Measurements from ENCODE around the gene RPS3. TPM values are rescaled to one million over a fixed set of nuclear protein-coding genes. Genes with fewer than 3 reads are reported as not detected.

The RPS3 gene
- polyA plus RNA-seq, 3 donors, result 1,248 to 1,563 (median 1,448) TPM

GRCh38 chr11:75443043-75443442, 43.7 kb downstream of the RPS3 start:
- peaks cover 0 to 4% (median 3%) of the 10 kb centered on the region in 3 donors for H3K27me3 Mint-ChIP-seq (ENCODE audit: low read depth in 3 of 3)
- no peaks in the 10 kb centered on the region for H3K9me3 ChIP-seq (replicated peaks in 1 of 2; ENCODE audit: control insufficient read depth in 1 of 2, insufficient read depth in 1 of 2, low read length in 2 of 2)
- no peak for TF ChIP-seq CTCF (IDR thresholded peaks at IDR 0.05)
- H3K27ac ChIP-seq (ENCODE audit: low read depth in 1 of 2, low read length in 2 of 2), result no peak overlapping the region
- H2AFZ ChIP-seq (ENCODE audit: insufficient read depth, low read depth, low read length, poor library complexity, severe bottlenecking), result no peak overlapping the region
- no peak overlapping the region for H3K9ac ChIP-seq (ENCODE audit: insufficient read depth, low read length, poor library complexity, severe bottlenecking)
- no peak for DNase-seq
- H3K4me3 ChIP-seq (replicated peaks in 1 of 3; ENCODE audit: low read depth in 2 of 3, low read length in 3 of 3), result no peak overlapping the region
- no peaks in the 10 kb centered on the region for H3K4me1 ChIP-seq (ENCODE audit: control insufficient read depth in 1 of 2, insufficient read depth in 2 of 2, low read length in 2 of 2)
- no peaks in the 10 kb centered on the region for H3K9me3 Mint-ChIP-seq
- intact Hi-C loops (cut with micrococcal nuclease), result no loop called here
- no peak overlapping the region for H3K4me2 ChIP-seq (replicated peaks; ENCODE audit: extremely low read depth, low read length, poor library complexity, severe bottlenecking)
- no peaks in the 10 kb centered on the region for H3K36me3 ChIP-seq (replicated peaks in 1 of 2; ENCODE audit: control insufficient read depth in 1 of 2, insufficient read depth in 2 of 2, low read length in 2 of 2)
- no peaks in the 10 kb centered on the region for H3K4me1 Mint-ChIP-seq
- no peaks in the 10 kb centered on the region for H3K27me3 ChIP-seq (ENCODE audit: control insufficient read depth in 2 of 2, insufficient read depth in 2 of 2, low read length in 2 of 2)
- H3K4me3 Mint-ChIP-seq, result no peak overlapping the region
- WGBS (ENCODE audit: insufficient coverage), result 96% methylated on average over 2 of the region's 12 CpGs
- peaks cover 10 to 19% of the 10 kb centered on the region in 2 donors for H3K36me3 Mint-ChIP-seq
- no peaks in the 10 kb centered on the region for H4K20me1 ChIP-seq (ENCODE audit: insufficient read depth, low read length)
- H3K79me2 ChIP-seq (ENCODE audit: insufficient read depth, low read length), result no peaks in the 10 kb centered on the region
- no peak overlapping the region for H3K27ac Mint-ChIP-seq

DNA sequence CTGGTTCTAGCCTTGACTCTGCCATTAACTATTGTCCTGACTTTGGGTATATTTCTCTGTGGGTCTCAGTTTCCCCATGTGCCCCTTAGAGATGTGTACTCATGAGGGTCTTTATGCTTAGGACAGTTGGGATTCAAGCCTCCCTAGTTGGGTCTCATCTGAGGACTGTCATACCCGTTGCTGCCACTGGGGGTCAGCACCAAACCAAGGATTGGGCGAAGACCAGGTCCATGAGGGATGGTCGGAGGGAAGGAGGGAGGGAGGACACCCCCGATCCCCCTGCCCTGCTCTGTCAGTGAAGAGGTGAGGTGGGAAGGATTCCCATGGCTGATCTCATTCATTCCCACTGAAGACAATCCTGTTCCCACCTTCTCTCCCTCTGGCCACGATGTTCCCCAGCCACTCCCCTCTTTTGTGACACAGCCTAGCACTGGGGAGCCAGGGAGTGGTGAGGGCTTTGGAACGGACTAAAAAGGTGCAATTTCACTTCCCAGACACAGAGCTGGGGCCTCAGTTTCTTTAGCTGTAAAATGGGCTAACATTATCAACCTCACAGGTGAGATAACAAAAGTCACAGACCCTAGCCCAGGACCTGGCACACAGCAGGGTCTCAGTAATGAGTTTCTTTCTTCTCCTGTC, 46.1 kb downstream of the RPS3 start:
- Histone ChIP-seq H3K9ac (ENCODE audit: insufficient read depth, low read length, poor library complexity, severe bottlenecking) (no peak overlapping the region), H3K9me3 (replicated peaks in 1 of 2; ENCODE audit: control insufficient read depth in 1 of 2, insufficient read depth in 1 of 2, low read length in 2 of 2) (no peaks in the 10 kb centered on the region), H3K4me2 (replicated peaks; ENCODE audit: extremely low read depth, low read length, poor library complexity, severe bottlenecking) (no peak overlapping the region), H3K27me3 (ENCODE audit: control insufficient read depth in 2 of 2, insufficient read depth in 2 of 2, low read length in 2 of 2) (no peaks in the 10 kb centered on the region), H4K20me1 (ENCODE audit: insufficient read depth, low read length) (no peaks in the 10 kb centered on the region), H3K79me2 (ENCODE audit: insufficient read depth, low read length) (no peaks in the 10 kb centered on the region), H2AFZ (ENCODE audit: insufficient read depth, low read depth, low read length, poor library complexity, severe bottlenecking) (no peak overlapping the region), H3K36me3 (replicated peaks in 1 of 2; ENCODE audit: control insufficient read depth in 1 of 2, insufficient read depth in 2 of 2, low read length in 2 of 2) (no peaks in the 10 kb centered on the region), H3K27ac (ENCODE audit: low read depth in 1 of 2, low read length in 2 of 2) (no peak overlapping the region), H3K4me3 (replicated peaks in 1 of 3; ENCODE audit: low read depth in 2 of 3, low read length in 3 of 3) (no peak overlapping the region), H3K4me1 (ENCODE audit: control insufficient read depth in 1 of 2, insufficient read depth in 2 of 2, low read length in 2 of 2) (no peaks in the 10 kb centered on the region)
- TF ChIP-seq CTCF (IDR thresholded peaks at IDR 0.05), result peak; percentile 98
- WGBS (ENCODE audit: insufficient coverage), result 0% methylated on average over 2 of the region's 6 CpGs
- intact Hi-C loops (cut with micrococcal nuclease), result loop anchor here (1.0 kb wide), 1 partner anchor 87 kb away; no protein-coding TSS in a partner anchor
- Mint-ChIP-seq H3K27me3 (ENCODE audit: low read depth in 3 of 3) (peaks cover 0 to 4% (median 0%) of the 10 kb centered on the region in 3 donors), H3K36me3 (peaks cover 7 to 8% of the 10 kb centered on the region in 2 donors), H3K4me1 (no peaks in the 10 kb centered on the region), H3K9me3 (no peaks in the 10 kb centered on the region), H3K27ac (no peak overlapping the region), H3K4me3 (no peak overlapping the region)
- DNase-seq, result peak; percentile 36 to 57 (median 56)

Measured in CD14-positive monocyte (primary cell).